Activated CD8-positive, alpha-beta memory T cell treated with anti-CD3 and anti-CD28 coated beads, Interleukin-2, amount 50 U/mL, for 1 hour (primary cell): ENCODE data around the gene ZNF813.
A peak's percentile ranks its signal among the peaks of the same experiment; 100 is the strongest.

Experiments used
- DNase-seq: peaks from one replicate; pipeline ENCODE4 v3.0.0-alpha.2; 2020; ENCODE audit errors: extremely low read depth

The ZNF813 gene

DNA sequence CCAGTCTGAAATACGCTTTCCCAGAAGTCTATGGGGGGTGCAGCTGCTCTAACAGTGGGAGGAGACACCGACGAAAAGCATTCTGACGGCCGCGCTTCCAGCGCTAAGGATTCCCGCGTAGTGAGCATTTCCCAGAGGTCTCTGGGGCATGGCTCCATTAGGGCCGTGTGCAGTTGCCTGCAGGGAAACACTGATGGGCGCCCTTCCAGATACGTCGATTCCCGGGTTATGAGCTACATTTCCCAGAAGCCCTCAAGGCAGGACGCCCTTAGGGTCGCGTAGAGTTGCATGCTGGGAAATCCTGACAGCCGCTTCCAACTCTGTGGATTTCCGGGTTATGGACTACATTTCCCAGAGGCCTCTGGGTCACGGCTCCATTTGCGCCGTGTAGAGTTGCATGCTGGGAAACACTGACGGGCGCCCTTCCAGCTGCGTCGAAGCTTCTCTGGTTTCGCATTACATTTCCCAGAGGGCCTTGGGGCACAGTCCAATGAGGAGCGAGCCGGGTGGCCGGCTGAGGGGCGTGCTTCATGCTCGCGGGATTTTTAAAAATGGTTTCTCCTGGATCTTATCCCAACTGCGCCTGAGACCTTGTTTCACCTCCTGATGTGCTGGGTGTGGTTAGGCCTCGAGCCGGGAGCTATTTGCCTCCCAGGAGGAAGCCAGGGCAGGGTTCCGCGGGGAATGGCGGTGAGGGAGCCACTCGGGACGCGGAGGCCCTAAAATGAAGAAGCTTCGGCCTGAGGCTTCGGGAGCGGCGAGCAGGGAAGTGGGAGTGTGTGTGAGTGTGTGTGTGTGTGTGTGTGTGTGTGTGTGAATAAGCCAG lies 53.2 kb downstream of the ZNF813 start:
- DNase-seq = peak; percentile 71

DNA sequence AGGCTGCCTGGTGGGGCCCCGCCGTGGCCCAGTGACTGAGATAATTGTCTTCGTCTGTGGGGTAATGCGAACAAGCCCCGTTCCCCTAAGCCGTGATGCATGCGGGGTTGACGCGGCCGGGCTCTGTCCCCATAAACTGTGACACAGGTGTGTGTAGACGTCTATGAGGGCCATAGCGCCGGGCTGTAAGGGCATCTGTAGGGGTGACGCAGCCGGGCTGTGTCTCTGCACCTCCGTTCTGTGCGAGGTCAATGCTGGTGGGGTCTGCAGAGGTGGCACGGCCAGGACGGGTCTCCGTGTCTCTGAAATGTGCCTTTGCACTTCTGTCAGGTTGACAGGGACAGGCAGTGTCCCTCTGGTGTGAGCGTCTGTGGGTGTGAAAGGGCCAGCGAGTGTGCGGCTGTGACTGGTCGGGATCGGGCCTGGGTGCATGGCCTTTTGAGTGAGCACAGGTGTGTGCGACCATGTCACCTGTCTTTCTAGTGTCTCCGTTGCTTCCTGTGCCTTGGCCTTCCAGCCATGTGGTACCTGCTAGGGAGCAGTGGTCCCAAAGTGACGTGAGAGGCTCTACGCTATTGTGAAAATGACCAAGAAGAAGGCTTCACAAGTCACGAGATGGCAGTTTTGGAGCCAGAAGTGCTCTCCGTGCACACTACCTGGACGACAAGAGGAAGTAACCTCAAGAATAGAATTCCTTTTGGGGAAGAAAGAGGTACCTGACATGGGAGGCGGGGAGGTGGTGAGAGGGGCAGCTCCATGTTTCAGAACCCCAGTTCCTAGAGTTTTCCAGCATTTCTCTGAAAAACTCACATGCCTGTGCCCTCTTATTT lies 54.1 kb downstream of the ZNF813 start:
- no peak for DNase-seq

DNA sequence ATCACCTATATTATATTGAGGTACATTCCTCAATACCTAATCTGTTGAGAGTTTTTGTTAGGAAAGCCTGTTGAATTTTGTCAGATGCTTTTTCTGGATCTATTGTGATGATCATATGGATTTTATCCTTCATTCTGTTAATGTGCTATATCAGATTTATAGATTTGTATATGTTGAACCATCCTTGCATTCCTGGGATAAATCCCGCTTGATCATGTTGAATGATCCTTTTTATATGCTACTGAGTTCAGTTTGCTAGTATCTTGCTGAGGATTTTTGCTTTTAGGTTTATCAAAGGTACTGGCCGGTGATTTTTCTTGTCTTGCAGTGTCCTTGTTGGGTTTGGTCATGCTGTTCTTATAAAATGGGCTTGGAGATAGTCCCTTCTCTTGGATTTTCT lies 58.4 kb downstream of the ZNF813 start:
- DNase-seq = no peak

DNA sequence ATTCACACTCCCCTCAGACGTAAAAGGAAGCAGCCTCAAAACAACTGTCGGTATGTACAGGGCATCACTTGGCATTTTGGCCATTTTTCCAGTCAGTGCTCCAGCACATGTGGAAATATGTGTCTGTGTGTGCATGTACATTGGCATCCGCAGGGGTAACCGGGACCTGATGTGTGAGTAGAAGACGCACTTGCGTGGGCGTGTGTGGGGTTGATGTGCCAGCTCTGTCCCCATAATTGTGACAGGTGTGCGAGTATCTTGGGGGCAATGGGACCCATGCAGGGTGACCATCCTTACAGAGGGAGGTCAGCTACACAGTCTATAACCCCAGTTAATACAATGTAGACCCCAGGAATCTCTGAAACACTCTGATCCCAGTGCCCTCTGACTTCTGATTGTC lies 63.1 kb downstream of the ZNF813 start:
- DNase-seq = no peak

DNA sequence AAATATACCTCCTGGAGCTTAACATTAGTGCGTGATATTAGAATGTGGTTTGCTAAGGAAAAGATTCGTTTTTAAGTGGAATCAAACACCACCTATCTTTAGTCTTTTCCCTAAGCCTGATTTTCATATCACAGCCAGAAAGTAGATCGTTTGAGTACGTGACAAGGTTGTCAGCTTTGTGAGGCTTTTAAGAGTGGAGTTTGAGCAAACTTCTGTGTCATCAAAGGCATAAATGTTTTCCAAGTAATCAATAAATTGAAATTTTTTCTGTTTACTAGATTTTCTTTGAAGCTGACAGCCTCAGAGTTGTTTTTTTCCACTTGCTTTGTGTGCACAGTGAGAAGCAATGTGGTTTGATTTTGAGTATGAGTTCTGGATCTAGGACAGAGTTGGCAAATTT lies 63.9 kb downstream of the ZNF813 start:
- DNase-seq = no peak

DNA sequence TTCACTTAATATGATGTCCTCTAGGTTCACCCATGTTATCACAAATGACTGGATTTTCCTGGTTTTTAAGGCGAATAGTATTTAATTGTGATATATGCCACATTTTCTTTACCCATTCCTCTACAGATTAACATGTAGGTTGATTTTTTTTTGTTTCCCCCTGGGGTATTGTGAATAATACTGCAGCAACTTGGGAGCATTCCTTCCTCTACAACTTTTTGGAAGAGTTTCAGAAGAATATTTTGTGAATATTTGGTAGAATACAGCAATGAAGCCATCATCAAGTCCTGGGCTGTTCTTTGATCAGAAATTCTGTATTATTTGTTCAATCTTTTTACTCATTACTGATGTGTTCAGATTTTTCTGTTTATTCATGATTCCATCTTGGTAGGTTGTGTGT lies 64.8 kb downstream of the ZNF813 start:
- no peak for DNase-seq

DNA sequence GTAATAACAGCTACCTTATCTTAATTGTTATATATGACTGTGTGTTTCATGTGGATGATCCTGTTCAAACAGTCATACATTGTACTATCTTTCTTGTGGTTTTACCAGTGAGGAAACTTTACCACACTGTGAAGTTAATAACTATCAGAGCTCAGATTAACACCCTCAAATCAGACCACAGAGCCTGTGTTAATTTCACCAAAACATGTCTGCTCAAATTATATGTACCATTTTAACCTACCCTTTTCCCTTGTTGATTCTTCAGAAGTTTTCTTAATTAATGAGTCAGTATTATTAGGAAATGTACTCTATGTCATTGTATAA lies 68.7 kb downstream of the ZNF813 start:
- no peak for DNase-seq

DNA sequence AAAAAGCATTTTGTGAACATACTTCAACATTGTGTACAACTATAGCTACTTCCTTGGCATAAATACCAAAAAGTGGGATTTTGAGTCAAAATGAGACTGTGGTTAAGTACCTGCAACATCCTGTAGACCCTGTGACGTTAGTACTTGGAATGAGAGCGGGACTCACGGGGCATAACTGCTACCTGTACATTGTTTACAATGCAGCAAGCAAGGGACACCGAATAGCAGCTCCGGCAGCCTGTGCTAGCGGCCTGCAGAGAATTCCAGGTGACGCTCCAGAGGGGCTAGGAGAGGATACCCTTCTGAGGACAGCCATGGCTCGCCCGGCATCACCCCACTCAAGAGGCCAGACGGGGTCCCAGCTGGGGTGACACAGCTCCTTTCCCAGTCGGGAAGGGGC lies 69.6 kb downstream of the ZNF813 start:
- no peak for DNase-seq

DNA sequence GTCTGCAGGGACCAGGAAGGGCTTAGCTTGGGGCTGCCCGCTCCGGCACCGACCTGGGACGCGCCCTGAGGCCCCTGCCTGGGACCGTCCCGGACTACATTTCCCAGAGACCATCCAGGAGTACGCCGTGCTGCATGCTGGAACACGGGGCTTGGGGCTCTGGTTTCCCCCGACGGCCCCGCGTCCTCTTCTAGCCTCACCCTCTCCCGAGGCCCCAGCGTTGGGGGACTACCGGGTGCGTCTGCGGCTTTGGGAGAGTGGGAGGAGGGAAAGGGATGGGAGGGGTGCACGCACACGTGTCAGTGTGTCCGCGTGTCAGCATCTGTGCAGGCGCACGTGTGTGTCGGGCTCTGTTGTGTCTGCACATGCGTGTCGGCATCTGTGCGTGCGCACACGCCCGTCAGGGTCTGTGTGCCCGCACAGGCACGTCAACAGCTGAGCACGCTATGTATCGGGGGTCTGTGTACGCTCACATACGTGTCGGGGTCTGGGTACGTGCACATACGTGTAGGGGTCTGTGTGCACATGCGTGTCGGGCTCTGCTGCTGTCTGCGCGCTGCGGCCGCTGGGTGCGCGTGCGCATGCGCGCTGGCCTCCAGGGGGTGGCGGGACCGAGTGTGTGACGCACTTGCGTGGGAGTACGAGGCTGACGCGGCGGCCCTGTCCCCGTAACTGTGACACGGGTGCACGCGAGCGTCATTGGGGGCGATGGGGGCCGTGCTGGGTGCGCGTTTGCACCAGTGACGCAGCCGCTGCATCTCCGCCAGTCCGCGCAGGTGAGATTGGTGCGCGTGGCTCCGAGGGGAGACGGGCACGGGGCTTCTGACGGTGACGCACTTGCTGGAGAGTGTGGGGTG lies 70.2 kb downstream of the ZNF813 start, which contains the start of gene ZNF331:
TSS of gene ZNF331 (plus strand) at position 625 of the 857 bp plus-strand sequence. CDS start 31,232 bp downstream, outside the sequence.
- peak; percentile 87 for DNase-seq

DNA sequence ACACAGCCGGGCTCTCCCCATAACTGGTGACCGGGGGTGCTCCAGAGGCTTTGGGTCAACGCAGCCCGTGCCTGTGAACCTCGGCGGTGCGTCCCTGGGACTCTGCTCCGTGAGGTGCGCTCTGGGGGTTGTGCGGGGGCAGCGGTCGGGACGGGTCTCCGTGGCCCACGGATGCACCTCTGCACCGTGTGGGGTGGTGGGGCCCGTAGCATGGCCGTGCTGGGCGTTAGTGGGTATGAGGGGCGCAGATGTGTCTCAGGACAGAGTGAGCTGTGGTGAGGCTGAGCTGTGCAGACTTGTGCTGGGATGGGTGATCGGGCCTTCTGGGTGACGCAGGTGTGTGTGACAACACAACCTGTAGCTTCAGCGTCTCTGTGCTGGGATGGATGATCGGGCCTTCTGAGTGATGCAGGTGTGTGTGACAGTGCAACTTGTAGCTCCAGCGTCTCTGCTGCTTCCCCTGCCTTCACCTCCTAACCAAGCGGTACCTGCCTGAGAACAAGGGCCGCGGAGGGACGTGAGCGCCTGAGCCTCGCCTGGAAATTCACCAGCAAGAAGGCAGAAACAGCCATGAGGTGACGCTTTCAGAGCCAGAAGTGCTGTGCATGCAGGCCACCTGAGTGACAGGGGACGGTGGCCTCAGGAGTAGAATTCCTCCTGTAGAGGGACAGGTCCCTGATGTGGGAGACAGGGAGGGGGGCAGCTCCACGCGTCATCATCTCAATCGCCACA lies 71.0 kb downstream of the ZNF813 start:
- no peak for DNase-seq

DNA sequence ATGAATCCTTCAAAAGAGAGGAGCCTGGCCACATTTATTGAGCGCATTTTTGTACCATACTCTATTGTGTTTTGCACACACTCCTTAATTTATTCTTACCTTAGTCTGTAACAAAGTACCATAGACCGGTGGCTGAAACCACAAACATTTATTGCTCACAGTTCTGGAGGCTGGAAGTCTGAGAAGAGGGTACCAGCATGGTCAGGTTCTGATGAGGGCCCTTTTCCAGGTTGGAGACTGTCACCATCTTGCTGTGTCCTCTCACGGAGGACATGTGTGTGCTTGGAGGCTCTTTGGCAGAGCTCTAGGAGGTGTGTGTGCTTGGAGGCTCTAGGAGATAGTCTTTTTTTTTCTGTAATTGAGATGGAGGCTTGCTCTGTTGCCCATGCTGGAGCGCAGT lies 72.6 kb downstream of the ZNF813 start:
- no peak for DNase-seq

DNA sequence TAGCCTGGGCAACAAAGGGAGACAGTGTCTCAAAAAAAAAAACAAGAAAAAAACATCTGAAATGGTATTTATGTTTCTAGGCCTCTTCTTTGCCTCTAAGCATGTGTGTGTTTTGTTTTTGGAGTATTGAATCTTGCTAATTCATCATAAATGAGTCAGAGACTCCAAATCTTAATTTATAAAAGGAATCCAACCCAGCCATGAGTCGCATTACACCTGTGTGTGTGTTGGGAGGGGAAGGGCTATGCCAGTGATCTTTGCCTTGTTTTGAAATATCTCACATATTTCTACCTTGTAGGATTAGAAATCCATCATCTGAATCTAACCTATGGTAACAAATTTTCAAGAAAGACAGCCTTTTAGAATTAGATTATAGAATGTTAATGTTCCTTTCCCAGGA lies 74.4 kb downstream of the ZNF813 start:
- no peak for DNase-seq

DNA sequence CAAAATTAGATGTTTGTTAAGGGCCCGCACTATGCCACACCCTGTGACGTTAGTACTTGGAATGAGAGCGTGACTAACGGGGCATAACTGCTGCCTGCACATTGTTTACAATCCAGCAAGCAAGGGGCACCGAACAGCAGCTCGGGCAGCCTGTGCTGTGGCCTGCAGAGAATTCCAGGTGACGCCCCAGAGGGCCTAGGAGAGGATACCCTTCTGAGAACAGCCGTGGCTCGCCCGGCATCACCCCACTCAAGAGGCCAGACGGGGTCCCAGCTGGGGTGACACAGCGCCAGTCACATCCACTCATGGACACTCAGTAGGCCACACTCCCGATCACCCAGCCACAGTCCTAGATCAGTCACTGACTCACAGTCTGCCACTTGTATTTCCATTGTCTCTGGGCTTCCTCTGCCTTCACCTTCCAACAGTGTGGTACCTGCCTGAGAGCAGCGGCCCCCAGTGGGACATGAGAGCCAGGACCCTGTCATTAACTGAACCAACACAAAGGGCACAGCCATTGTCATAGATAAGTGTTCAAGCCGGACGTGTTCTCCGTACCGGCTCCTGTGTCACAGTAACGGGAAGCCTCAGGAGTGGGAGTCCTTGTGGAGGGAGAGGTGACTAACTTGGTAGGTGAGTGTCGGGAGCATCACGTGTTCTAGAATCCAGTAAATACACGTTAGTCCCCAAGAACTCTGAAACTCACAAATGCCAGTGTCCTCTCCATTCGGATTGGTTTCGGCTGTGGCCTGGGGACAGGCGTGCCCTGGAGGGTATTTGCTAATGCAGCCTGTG lies 77.9 kb downstream of the ZNF813 start:
- no peak for DNase-seq
